GM18907 (cell line): ENCODE data around the gene CSNK1G2.

Source experiments
- ATAC-seq: cut with Tn5 transposase; IDR thresholded peaks from one replicate; pipeline ENCODE4 v1.9.1; 2021; ENCODE audit warnings: mild to moderate bottlenecking, moderate library complexity; ENCODE audit not compliant: unreplicated experiment

Gene CSNK1G2

DNA sequence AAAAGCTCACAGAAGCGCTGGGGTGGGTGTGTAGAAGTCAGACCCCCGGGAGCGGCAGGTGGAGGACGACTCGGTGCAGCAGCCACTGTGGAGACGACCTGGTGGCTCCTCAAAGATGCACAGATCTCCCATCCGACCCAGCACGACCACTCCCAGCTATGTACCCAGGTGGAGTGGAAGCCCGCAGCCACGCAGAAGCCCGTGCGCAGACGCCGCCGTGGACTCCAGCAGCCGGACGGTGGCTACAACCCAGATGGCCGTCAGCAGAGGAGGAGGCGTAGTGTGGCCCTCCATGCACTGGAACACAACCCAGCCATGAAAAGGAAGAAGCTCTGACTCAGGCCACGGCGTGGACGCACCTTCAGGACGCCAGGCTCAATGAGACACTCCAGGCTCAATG is 21.7 kb downstream of the CSNK1G2 start:
- no peak for ATAC-seq

DNA sequence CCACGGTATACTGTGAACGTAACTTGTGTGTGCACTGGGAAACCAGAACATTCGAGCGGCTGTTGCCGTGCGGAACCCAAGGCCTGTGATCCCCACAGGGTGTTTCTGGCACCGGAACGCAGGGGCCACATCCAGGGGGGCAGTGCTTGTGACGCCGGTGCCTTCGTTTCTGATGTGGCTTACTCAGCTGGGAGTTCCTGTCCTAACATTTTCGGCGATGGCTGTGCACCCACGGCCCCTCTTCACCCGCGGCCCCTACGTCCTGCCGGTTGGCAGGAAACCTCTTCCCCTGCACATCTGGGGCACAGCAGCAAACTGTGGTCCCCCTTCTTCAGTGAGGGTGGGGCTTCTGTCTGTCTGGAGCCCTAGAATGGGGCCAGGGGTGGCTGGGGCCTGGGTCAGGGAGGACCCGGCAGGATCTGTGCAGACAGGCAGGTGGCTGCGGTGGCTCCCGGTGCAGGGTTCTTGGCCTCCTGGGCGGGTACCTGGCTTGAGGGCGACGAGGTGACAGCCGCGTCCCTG is 26.2 kb downstream of the CSNK1G2 start:
- no peak for ATAC-seq

DNA sequence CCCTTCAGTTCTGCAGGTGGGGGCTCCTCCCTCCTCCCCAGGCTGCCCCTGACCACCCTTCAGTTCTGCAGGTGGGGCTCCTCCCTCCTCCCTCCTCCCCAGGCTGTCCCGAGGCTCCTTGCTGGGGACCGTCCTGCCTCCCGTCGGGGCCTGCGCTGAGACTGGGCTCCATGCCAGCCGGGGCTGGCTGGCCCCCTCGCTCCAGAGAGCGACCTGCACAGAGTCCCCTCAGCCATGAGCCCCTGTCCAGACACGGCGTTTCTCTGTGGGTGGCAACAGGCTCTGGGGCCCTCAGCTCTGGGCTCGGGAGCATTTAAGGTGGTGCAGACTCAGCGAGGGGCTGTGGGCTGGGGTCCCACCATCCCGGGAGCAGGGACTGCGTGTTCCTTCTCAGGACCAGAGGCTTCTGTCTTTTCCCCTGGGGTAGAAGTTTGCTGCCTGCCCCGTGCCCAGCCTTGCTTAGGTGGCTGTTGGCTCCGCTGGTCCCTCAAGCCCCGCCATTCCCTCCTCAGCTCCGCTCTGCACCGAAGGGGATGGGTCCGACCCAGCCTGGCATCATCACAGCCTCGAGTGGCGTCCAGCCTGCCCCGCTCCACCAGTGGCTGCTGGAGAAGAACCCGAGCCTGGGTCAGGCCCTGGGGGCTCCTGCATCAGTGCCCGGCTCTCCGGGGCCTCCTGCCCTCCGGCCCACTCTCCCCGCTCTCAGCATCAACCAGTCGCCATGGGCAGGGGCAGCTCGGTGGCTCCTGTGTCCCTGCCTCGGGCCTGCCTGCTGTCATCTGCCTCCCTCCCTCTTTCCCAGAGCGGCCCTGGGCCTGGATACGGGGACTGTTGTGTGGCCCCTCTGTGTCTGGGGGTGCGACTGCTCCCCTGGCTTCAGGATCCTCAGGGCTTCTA is 27.6 kb downstream of the CSNK1G2 start:
- no peak for ATAC-seq

DNA sequence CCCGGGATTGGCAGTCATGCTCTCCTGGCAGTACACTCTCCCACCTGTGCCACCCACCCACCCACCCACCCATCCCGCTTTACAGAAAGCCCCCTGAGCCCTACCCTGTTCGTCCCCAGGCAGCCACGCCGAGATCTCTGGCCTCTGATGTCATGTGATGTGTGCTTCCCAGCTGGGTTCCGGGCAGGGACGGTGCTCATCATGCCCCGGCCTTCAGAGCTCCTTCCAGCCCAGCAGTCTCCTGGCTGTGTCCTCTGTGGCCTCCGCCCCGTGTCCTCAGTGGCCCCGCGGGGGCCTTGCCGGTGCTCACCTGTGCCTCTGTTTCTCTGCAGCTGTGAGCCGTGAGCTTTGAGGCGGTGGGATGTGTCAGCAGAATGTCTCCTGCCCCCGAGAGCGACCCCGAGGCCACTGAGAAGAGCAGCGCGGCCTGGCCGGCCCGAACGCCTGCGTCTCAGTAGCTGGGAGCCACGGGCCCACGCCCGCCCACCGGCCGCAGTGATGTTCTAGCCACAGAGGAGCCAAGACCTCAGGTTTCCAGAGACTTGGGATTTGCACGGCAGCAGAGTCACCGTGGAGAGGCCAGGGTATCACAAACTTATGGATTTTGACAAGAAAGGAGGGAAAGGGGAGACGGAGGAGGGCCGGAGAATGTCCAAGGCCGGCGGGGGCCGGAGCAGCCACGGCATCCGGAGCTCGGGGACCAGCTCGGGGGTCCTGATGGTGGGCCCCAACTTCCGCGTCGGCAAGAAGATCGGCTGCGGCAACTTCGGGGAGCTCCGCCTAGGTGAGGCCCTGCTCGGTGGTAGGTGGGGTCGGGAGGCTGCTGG is 28.4 kb downstream of the CSNK1G2 start:
- ATAC-seq, result no peak

DNA sequence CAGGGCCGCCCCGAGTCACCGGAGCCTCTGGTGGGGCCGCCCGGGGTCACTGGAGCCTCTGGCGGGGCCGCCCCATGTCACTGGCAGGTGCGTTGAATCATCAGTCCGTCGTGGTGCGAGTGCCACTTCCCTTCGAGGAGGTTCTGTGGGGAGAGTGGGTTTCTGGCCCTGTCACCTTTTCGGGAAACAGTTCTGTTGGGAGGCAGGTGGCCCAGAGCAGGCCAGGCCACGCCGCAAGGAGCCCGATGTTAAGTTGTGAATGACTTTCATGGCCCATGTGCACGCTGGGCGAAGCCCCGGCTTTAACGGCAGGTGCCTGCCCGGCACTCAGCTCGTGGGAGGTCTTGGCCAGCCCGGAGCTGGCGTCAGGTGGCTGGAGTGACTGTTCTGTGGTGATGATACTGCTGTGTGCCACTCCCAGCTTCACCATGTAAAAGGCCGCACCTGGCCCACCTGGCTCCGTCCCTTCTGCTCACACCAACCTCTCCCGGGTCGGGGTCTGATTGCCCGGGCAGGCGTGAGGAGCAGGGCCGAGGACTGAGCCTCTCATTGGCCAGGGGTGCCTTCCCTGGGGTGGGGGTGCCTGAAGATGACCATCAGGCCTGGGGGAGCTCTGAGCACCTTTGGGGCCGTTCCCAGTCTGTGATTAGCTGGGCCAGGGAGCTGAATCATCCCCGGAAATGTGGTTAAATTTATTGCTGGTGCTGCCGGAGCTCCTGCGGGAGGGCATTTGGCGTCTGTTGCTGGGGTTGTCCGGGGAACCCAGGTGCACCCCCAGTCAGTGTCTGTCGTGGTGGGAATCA is 29.2 kb downstream of the CSNK1G2 start:
- ATAC-seq, result no peak

DNA sequence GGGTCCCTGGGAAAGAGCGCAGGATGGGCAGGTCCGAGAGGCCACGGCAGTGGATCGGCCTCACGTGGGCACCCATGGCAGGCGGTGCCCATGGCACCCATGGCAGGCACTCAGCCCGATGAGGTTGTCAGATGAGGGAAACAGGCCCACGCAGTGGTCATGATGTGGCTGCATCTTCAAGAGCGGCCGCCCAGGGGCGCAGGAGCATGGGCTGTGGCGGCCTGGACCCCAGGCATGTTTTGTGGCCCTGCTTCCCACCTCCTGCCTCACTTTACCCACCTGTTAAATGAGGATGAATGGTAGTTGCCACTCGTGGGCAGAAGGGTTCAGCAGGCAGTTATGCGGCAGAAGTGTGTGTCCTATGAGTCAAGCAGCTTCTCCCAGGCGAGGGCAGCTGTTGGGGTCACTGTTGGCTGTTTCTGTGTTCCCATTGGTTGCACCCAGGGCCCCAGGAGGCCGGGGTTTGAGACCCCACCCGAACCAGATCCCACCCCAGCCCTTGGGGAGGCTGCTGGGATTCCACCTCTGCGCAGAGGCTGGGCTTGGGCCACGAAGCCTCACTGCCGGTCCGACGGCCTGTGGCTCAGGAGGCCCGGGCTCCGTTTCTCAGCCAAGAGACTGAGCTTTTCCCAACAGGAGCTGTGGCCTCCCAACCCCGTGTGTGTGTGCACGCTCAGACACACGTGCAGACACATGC is 30.0 kb downstream of the CSNK1G2 start:
- no peak for ATAC-seq

DNA sequence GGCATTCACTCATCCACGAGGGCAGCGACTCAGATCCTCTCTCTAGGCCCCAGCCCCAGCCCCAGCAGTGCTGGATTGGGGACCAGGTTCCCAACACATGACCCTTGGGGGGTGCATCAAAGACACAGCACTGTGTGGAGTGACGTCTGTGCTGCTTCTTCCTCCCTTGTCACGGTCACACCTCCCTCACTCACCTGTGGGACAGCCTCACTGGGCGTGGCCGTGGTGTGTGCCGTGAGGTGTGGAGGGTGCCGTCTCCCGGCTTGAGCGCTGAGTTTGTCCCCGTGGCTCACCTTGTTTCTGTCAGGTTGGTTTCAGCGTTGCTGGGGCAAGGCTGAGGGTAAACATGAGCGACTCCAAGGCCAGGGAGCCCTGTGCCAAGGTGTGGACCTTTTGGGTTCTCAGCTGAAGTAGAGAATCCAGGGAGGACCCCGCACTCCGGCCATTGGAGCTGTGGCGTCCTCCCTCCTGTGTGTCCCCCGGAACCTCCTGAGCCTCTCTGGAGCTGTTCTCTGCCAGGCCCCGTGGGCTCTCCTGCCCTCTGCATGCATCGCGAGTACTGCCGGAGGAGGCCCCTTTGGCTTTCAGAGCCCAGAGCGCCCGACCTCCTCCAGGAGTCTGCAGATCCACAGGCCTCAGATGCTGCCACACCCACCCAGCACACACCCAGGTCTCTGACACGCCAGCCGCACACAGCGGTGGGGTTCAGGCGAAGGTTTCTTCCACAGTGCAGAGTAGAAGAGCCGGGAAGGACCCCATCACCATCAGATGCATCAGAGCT is 33.6 kb downstream of the CSNK1G2 start:
- ATAC-seq, result no peak

DNA sequence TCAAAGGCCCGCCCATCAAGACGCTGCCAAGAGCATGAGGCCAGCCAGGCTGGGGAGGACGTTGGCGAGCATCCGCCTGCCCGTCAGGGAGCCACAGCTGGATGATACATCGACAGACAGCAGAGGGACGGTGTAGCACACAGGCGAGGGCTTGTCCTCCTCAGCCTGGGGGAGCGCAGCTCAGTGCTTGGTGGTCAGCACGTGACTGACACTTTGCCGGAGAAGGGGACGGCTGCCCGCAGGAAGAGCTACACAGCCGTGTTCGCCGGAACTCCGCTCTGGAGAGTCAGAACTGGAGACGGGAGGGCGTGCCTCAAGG is 34.1 kb downstream of the CSNK1G2 start:
- ATAC-seq, result no peak

DNA sequence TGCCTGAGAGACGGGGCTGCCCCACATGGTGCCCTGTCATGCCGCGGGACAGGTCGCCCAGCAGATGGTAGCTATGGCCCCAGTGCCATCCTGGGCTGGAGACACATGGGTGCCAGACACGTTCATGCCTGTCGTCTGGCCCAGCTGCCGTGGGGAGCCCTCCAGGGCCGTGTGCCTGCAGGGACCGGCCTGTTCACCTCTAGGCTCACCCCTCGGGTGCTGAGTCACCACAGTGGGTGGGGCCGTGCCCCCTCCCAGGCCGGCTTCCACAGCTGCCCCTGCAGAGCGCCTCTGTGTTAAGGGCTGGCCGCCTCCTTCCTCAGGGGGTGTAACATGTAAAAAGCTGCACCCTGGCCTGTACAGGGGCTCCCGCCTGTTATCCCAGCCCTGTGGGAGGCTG is 36.1 kb downstream of the CSNK1G2 start:
- ATAC-seq, result no peak

DNA sequence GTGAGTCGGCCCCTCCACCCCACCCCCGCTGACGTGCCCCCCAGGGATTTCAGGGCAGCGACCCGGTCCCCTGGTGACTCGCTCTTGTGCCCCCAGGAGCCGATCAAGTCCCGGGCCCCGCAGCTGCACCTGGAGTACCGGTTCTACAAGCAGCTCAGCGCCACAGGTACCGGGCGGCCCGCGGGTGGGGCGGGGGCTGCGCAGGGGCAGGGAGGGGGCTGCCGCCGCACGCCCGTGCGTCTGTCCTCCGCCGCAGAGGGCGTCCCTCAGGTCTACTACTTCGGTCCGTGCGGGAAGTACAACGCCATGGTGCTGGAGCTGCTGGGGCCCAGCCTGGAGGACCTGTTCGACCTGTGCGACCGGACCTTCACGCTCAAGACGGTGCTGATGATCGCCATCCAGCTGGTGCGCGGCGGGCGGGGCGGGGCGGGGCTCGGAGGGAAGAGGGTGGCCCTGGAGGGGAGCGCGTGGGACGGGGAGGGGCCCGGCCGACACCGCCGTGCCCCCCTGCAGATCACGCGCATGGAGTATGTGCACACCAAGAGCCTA is 37.4 kb downstream of the CSNK1G2 start:
- no peak for ATAC-seq

DNA sequence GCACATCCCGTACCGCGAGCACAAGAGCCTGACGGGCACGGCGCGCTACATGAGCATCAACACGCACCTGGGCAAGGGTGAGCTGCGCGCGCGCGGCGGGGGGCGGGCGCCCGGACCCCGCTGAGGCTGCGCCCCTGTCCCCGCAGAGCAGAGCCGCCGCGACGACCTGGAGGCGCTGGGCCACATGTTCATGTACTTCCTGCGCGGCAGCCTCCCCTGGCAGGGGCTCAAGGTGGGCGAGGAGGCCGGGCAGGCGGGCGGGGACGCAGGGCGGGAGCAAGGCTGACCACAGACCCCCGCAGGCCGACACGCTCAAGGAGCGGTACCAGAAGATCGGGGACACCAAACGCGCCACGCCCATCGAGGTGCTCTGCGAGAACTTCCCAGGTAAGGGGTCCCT is 38.0 kb downstream of the CSNK1G2 start:
- ATAC-seq, result no peak

DNA sequence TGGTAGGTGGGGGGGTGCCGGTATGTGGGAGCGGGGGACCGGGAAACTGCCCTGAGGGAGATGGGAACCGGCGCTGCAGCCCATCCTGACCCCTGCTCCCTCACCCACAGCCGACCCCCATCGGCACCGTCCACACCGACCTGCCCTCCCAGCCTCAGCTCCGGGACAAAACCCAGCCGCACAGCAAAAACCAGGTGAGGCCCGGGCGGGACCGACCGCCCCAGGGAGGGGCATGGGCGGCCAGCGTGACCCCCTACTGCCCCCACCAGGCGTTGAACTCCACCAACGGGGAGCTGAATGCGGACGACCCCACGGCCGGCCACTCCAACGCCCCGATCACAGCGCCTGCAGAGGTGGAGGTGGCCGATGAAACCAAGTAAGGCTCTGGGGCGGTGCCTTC is 38.7 kb downstream of the CSNK1G2 start:
- no peak for ATAC-seq

DNA sequence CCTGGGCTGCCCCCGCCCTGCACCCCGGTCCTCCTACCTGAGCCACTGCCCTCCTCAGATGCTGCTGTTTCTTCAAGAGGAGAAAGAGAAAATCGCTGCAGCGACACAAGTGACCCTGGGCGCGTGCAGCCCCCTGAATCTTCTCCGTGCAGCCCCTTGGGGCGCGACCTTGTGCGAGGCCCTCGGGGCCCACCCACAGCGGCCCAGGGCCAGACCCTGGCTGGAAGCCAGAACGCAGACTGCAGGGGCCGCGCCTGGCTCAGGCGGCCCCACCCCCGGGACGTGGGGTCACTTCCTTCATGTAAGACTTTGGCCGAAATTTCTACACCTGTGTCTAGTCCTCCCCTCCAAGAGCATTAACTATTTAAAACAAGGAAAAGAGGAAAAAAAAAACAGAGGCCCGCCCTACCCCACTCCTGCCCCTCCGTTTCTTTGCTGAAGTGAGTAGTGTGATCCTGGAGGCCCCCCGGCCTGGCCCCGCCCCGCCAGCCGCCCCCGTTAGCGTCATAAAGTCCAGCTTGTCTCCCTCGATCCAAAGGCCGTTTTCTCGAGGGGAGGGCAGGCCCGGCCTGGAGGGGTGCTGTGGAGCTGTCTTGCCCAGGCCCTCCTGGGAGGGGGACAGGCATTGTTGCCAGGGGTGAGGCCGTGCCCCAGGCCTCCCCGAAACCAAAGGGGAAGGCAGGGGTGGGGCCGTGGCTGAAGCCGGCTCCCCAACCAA is 39.3 kb downstream of the CSNK1G2 start:
- ATAC-seq, result no peak

DNA sequence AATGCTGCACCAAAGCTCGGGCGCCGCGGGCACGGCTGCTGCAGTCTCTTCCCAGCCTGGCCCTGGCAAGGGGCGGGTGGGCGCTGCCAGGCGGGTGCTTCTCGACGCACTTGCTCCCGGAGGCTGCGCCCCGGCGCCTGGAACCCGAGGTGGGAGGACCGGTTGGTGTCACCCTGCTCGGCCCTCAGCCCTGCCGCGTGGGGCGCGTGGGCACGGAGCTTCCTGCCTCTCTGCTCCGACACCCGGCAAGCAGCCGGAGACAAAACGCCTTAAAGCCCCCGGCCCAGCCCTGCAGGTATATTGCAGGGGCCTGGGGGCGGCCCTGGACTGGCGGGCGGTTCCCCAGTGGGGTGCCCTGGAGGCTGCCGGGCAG is 39.8 kb downstream of the CSNK1G2 start:
- no peak for ATAC-seq

DNA sequence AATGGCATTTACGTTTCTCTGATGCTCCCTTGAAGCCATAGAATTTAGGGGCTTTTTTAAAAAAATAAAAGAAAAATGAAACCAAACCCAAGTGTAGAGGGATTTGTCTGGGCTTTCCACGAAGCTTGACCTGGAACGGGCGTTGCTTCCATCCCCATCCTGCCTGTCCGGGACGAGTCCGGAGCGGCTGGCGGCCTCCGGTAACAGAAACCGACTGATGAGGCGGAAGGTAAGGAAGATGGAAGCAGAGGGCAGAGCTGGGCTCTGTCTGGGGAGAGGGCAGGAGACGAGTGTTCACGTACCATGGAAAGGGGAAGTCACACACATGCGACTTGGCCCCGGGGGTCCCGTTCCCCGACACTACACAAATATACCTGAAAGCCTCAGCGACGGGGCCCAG is 40.3 kb downstream of the CSNK1G2 start:
- ATAC-seq, result no peak

DNA sequence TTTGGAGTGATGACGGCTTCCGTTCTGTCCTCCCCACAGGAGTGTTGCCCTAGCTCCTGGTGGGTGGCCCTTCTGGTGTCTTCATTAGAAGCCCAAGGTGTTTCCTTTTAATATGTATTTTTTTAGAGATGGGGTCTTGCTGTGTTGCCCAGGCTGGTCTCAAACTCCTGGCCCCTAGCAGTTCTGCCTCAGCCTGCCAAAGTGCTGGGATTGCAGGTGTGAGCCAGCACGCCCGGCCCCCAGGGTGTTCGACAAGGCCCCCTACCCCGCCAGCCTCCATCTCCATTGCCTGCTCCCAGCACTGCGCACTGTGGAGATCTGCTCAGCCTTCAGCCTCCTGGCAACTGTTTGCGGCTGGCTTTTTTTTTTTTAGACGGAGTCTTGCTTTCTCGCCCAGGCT is 43.4 kb downstream of the CSNK1G2 start:
- ATAC-seq, result no peak

DNA sequence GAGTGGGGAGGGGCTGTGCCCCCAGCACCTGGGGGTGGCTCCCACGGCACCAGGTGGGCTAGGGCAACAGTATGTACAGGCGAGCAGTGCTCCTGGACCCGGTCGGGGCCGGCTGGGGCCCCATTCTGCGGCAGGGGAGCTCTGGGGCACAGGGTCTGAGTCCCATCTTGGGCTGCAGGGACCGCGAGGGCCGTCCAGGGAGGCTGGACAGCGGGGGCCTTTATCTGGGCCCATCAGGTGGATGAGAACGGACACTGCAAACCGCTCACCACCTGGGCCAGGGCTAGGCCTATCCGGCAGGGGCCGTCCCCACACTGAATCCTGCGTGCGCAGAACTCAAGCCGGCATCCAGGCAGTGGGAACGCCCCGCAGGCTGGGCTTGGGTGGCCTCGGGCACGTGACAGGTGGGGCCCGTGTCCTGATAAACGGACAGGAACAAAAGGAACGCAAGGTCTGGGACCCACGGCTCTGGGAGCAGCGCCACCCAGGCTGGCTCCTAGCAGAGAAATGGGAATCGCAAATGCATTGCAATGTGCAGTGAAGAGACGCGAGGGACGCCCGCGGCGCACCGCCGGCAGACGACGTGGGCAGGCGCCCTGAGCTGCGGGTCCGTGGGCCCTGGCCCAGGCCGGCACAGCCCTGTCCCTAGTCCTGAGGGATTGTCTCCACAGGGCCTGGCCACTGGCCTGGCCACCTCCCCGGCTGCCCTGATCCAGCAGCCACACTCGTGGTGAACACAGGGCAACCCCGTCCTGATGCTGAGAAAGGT is 44.8 kb downstream of the CSNK1G2 start:
- ATAC-seq, result no peak
